Colonic mucosa (tissue), 4 donors: ENCODE data around the gene ERMP1. TPM values are rescaled to one million over a fixed set of nuclear protein-coding genes. Genes with fewer than 3 reads are reported as not detected.
"Not testable (repeated sequence)": the region's sequence is repeated elsewhere in the genome, so short reads cannot be mapped to it uniquely, and the experiment has no call there.

ENCODE experiments used
- DNase-seq: peaks from one replicate; pipeline ENCODE4 v3.0.0-alpha.2; 2020
- H3K27ac ChIP-seq: fragments of 200-600 bp; one replicate; pipeline ENCODE4 v1.8.0; 2021
- H3K27me3 ChIP-seq: fragments of 200-600 bp; one replicate; pipeline ENCODE4 v1.8.0; 2021
- H3K36me3 ChIP-seq: fragments of 200-600 bp; one replicate; pipeline ENCODE4 v1.8.0; 2021
- H3K4me1 ChIP-seq: fragments of 200-600 bp; one replicate; pipeline ENCODE4 v1.8.0; 2021; ENCODE audit warnings: mild to moderate bottlenecking
- H3K4me3 ChIP-seq: fragments of 200-600 bp; one replicate; pipeline ENCODE4 v1.8.0; 2021
- H3K9ac ChIP-seq, 2 donors: one replicate each; pipeline ENCODE4 v1.7.0; 2013; ENCODE audit warnings: control low read depth in 2 of 2, low read depth in 2 of 2, low read length in 2 of 2
- H3K9me3 ChIP-seq: fragments of 200-600 bp; one replicate; pipeline ENCODE4 v1.8.0; 2021
- intact Hi-C: fragments of 100-400 bp; cut with DNase I; formaldehyde crosslinking; loops from one replicate; pipeline ENCODE4 v1.14.1; 2022
- total RNA-seq, 2 donors: library from RNA; stranded (reverse); fragmentation: NEBNext Ultra II Directional in 1 of 2; extraction: Animal tissue kit (Norgen Biotek cat#: 25700) in 1 of 2; gene quantifications; one replicate each; pipeline ENCODE4 v1.2.1, GENCODE V29; 2021
- TF ChIP-seq, protein P1 (sequence below): fragments of 200-600 bp; IDR thresholded peaks from one replicate; pipeline ENCODE4 v1.8.0; 2022; ENCODE audit warnings: antibody characterized with exemption, mild to moderate bottlenecking
- donor health status: healthy.
- donor health status: DM: no; HTN: no; CAD: no.
- donor health status: DM: no; HTN: no; CAD: no.

Gene ERMP1
- total RNA-seq, 2 donors from 2014 or later = 47.3 to 50.8 TPM

DNA sequence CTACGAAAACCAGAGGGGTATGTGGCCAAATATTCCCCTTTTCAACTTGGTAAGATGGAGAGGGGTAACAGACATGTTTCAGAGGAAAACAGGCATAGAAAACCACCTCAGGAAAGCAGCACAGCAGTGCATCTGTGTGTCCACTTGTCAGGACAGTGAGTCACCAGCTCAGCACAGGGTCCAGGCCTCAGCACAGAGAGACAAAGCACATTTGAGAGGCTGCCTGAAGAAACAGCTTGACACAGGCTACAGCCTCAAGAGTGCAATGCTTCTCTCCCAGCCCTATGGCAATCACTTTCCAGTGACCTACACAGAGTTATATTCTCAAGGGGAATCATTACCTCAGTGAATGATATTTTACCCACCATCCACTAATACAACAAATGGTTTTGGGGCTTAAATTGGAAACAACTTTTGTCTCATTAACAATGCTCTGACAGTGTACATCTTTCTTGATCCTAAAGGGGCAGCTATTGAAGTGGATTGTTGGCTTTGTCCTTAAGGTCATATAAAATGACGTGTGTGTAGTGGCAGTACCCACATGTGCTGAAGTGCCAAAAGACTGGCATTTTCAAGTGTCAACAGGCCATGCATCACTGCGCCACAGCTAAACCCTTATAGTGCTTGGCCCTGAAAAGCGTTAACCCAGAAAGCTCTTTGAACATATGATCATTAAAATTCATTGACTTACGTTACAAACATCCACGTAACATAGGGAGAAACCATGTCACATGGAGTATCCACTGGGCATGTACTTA is 46.4 kb downstream of the ERMP1 start:
- H3K4me3 ChIP-seq = no peak overlapping the region
- no peak overlapping the region for H3K9ac ChIP-seq
- H3K9me3 ChIP-seq = no peaks in the 10 kb centered on the region
- DNase-seq = no peak
- no peak overlapping the region for H3K27ac ChIP-seq
- TF ChIP-seq, protein P1, sequence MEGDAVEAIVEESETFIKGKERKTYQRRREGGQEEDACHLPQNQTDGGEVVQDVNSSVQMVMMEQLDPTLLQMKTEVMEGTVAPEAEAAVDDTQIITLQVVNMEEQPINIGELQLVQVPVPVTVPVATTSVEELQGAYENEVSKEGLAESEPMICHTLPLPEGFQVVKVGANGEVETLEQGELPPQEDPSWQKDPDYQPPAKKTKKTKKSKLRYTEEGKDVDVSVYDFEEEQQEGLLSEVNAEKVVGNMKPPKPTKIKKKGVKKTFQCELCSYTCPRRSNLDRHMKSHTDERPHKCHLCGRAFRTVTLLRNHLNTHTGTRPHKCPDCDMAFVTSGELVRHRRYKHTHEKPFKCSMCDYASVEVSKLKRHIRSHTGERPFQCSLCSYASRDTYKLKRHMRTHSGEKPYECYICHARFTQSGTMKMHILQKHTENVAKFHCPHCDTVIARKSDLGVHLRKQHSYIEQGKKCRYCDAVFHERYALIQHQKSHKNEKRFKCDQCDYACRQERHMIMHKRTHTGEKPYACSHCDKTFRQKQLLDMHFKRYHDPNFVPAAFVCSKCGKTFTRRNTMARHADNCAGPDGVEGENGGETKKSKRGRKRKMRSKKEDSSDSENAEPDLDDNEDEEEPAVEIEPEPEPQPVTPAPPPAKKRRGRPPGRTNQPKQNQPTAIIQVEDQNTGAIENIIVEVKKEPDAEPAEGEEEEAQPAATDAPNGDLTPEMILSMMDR = no peak
- H3K36me3 ChIP-seq = no peaks in the 10 kb centered on the region
- no peaks in the 10 kb centered on the region for H3K27me3 ChIP-seq
- intact Hi-C loops = no loop called here
- no peaks in the 10 kb centered on the region for H3K4me1 ChIP-seq

DNA sequence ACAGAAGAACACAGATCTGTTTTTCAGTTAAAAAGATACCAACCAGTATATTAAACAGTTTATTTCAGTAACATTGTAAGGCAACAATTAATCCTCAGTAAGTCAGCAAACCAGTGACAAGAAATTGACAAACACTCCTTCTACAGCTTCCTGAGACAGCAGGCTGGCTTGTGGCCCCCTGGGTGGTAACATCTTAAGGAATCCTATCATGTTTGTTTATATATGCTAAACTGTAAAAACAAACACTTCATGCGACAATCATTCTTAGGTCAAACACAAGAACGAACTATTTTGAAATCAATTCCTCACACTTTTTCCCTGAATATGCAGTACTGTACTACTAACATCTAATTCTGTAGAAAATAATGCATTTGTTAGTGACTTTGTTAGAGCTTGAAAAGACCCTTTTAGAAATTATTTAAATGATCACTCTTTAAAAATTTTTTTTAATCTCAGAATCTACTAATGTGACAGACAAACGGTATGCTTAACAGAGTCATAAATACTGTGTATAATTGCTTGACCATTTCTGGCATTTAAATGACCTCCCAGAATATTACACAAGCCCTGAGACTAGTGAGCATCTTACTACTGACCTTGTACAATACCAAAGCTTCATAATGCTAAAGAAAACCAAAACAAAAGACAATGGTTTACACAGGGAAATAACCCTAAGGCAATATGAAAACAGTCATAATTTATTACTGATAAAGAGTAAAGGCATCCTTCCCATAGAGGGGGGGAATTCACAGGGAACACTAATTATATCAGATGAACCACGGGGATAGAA is 48.2 kb downstream of the ERMP1 start:
- H3K9ac ChIP-seq = no peak overlapping the region
- H3K36me3 ChIP-seq = no peaks in the 10 kb centered on the region
- no peak overlapping the region for H3K4me3 ChIP-seq
- intact Hi-C loops = no loop called here
- TF ChIP-seq, protein P1 = no peak
- H3K27ac ChIP-seq = no peak overlapping the region
- no peaks in the 10 kb centered on the region for H3K4me1 ChIP-seq
- no peak for DNase-seq
- no peaks in the 10 kb centered on the region for H3K27me3 ChIP-seq
- no peaks in the 10 kb centered on the region for H3K9me3 ChIP-seq

DNA sequence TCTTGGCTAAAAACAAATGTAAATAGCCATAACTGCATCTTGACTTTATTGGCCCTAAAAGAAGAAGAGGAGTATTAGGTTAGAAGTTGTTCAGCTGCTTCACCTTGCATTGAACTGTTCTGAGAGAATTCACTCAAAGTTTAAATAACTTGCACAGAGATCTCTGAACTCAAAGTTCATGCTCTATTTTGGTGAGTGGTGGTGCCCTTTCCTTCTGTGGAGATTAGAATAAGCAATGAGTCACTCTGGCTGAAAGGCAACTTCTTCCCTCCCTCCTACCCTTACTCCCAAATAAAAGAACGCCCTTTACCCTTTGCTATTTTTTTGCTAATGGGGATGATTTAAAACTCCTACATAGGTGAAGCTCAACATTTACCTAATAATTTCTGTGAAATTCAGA is 48.9 kb downstream of the ERMP1 start:
- Histone ChIP-seq H3K4me3 (no peak overlapping the region), H3K27me3 (no peaks in the 10 kb centered on the region), H3K27ac (no peak overlapping the region), H3K4me1 (no peaks in the 10 kb centered on the region), H3K36me3 (no peaks in the 10 kb centered on the region), H3K9me3 (no peaks in the 10 kb centered on the region), H3K9ac (no peak overlapping the region)
- intact Hi-C loops = no loop called here
- no peak for DNase-seq
- TF ChIP-seq, protein P1 = no peak

DNA sequence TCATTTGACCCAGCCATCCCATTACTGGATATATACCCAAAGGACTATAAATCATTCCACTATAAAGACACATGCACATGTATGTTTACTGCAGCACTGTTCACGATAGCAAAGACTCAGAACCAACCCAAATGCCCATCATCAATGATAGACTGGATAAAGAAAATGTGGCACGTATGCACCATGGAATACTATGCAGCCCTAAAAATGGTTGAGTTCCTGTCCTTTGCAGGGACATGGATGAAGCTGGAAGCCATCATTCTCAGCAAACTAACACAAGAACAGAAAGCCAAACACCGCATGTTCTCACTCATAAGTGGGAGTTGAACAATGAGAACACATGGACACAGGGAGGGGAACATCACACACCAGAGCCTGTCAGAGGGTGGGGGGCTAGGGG is 49.5 kb downstream of the ERMP1 start:
- intact Hi-C loops, H3K4me1 ChIP-seq, H3K4me3 ChIP-seq, H3K27ac ChIP-seq, H3K9me3 ChIP-seq, DNase-seq, H3K36me3 ChIP-seq, H3K9ac ChIP-seq, H3K27me3 ChIP-seq: not testable (repeated sequence)

- H3K36me3 ChIP-seq, H3K4me3 ChIP-seq, H3K9ac ChIP-seq, intact Hi-C loops, H3K27ac ChIP-seq, H3K9me3 ChIP-seq, H3K27me3 ChIP-seq, H3K4me1 ChIP-seq: not testable (repeated sequence)
- DNase-seq = peak; percentile 31
Measured at GRCh38 chr9:5779705-5780218, 53.2 kb downstream of the ERMP1 start.

DNA sequence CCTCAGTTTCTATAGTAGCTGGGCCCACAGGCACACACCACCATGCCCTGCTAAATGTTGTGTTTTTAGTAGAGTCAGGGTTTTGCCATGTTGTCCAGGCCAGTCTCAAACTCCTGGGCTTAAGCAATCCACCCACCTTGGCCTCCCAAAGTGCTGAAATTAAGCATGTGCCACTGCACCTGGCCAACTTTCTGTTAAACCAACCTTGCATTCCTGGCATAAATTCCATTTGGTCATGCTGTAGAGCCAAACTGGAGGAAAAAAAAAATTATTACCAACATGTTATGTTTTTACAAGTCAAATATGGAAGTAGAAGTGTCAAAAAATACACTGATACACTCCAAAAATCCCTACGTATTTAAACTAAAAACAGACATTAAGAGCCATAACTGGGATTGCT is 54.1 kb downstream of the ERMP1 start:
- H3K36me3 ChIP-seq = no peaks in the 10 kb centered on the region
- H3K27me3 ChIP-seq = no peaks in the 10 kb centered on the region
- H3K9me3 ChIP-seq = no peaks in the 10 kb centered on the region
- intact Hi-C loops = no loop called here
- TF ChIP-seq, protein P1 = no peak
- H3K27ac ChIP-seq = no peak overlapping the region
- H3K4me1 ChIP-seq = no peaks in the 10 kb centered on the region
- H3K9ac ChIP-seq = no peak overlapping the region
- no peak for DNase-seq
- no peak overlapping the region for H3K4me3 ChIP-seq
